Measurements from ENCODE around the gene INSL4.

INSL4 gene

DNA sequence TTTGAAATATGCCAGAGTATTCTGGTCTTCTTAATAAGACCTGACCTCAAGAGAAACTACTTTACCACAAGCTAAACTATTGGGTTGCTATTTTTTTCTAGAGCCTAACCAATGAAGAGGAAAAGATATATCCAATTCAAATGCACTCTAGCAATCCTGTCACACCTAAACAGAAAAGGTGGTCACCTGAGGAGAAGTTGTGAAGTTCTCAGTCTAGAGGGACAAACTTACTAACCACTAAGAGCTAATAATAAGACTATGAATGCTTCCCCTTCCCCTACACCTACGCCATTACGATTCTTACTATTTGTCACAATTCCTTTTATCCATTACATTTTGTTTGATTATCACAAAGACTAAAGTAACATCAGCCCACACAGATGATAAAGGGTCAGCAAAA is 43.6 kb downstream of the INSL4 start:
- TF ChIP-seq PPARA (CRISPR knock-in tag; IDR thresholded peaks at IDR 0.05; ENCODE audit: borderline replicate concordance) (no peak), POU6F1 (CRISPR knock-in tag; IDR thresholded peaks at IDR 0.05; ENCODE audit: borderline replicate concordance, low read depth) (no peak), BACH2 (CRISPR knock-in tag; IDR thresholded peaks at IDR 0.05; ENCODE audit: borderline replicate concordance) (no peak), TOX (CRISPR knock-in tag; IDR thresholded peaks at IDR 0.05; ENCODE audit: borderline replicate concordance) (no peak)
- no peak for ATAC-seq

DNA sequence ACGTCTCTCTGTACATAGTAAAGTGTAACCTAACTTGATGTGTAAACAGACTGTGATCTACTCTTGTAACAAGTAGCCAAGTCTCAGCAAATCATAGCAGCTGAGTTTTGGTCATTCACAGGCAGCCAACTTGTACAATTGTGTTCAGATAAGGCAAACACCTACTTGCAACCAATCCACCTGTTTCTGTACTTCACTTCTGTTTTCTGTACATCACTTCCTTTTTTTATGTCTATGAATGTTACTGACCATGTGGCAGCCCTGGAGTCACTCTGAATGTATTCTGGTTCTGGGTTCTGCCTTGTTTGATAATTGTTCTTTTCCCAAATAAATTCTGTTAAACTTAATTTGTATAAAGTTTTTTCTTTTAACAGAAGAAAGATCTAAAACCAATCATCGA is 47.3 kb downstream of the INSL4 start:
- no peak for ATAC-seq
- TF ChIP-seq ZNF8 (CRISPR knock-in tag; IDR thresholded peaks at IDR 0.05), result no peak

All from SK-N-SH treated with all-trans-retinoic acid at 6 μM for 48 hours (cell line).